Chondrocyte (in vitro differentiated cells): Measurements from ENCODE around the gene GSTA2. TPM values are rescaled to one million over a fixed set of nuclear protein-coding genes. Genes with fewer than 3 reads are reported as not detected.
"Not testable (repeated sequence)": the region's sequence is repeated elsewhere in the genome, so short reads cannot be mapped to it uniquely, and the experiment has no call there.

ENCODE experiments used
- DNase-seq: peaks from one replicate; pipeline ENCODE4 v3.0.0; 2021; ENCODE audit warnings: mixed read lengths, low spot score
- H3K27ac Mint-ChIP-seq: one replicate; pipeline ENCODE4 v1.8.0; 2021; ENCODE audit warnings: mild to moderate bottlenecking, moderate library complexity, mixed read lengths; ENCODE audit not compliant: unreplicated experiment
- H3K27me3 Mint-ChIP-seq: 2 replicates; pipeline ENCODE4 v1.8.0; 2021; ENCODE audit warnings: low read depth, mixed read lengths
- H3K36me3 Mint-ChIP-seq: 2 replicates; pipeline ENCODE4 v1.8.0; 2021; ENCODE audit warnings: low read depth, mixed read lengths
- H3K4me1 Mint-ChIP-seq: 2 replicates; pipeline ENCODE4 v1.8.0; 2021; ENCODE audit warnings: low read depth, mild to moderate bottlenecking, mixed read lengths
- H3K4me3 Mint-ChIP-seq: one replicate; pipeline ENCODE4 v1.8.0; 2021; ENCODE audit warnings: mild to moderate bottlenecking, moderate library complexity, mixed read lengths; ENCODE audit not compliant: unreplicated experiment
- H3K9me3 Mint-ChIP-seq: 2 replicates; pipeline ENCODE4 v1.8.0; 2021; ENCODE audit warnings: low read depth, mixed read lengths
- total RNA-seq: library from RNA; stranded (reverse); gene quantifications from 3 replicates; pipeline ENCODE4 v1.2.1, GENCODE V29; 2021
- TF ChIP-seq, protein P1 (sequence below): fragments of 200-600 bp; sonication (generic); IDR thresholded peaks from 2 replicates; pipeline ENCODE4 v1.5.0; 2021; ENCODE audit warnings: antibody characterized with exemption, mild to moderate bottlenecking, moderate library complexity

The GSTA2 gene
- total RNA-seq, 1 donor from 2014 or later = not detected

GRCh38 chr6:52712136-52712535, 51.1 kb downstream of the GSTA2 start:
- Mint-ChIP-seq H3K36me3 (no peaks in the 10 kb centered on the region), H3K27ac (no peak overlapping the region), H3K4me3 (no peak overlapping the region), H3K27me3 (no peaks in the 10 kb centered on the region), H3K4me1 (no peaks in the 10 kb centered on the region), H3K9me3 (no peaks in the 10 kb centered on the region)
- TF ChIP-seq, protein P1, sequence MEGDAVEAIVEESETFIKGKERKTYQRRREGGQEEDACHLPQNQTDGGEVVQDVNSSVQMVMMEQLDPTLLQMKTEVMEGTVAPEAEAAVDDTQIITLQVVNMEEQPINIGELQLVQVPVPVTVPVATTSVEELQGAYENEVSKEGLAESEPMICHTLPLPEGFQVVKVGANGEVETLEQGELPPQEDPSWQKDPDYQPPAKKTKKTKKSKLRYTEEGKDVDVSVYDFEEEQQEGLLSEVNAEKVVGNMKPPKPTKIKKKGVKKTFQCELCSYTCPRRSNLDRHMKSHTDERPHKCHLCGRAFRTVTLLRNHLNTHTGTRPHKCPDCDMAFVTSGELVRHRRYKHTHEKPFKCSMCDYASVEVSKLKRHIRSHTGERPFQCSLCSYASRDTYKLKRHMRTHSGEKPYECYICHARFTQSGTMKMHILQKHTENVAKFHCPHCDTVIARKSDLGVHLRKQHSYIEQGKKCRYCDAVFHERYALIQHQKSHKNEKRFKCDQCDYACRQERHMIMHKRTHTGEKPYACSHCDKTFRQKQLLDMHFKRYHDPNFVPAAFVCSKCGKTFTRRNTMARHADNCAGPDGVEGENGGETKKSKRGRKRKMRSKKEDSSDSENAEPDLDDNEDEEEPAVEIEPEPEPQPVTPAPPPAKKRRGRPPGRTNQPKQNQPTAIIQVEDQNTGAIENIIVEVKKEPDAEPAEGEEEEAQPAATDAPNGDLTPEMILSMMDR = no peak
- DNase-seq = no peak

DNA sequence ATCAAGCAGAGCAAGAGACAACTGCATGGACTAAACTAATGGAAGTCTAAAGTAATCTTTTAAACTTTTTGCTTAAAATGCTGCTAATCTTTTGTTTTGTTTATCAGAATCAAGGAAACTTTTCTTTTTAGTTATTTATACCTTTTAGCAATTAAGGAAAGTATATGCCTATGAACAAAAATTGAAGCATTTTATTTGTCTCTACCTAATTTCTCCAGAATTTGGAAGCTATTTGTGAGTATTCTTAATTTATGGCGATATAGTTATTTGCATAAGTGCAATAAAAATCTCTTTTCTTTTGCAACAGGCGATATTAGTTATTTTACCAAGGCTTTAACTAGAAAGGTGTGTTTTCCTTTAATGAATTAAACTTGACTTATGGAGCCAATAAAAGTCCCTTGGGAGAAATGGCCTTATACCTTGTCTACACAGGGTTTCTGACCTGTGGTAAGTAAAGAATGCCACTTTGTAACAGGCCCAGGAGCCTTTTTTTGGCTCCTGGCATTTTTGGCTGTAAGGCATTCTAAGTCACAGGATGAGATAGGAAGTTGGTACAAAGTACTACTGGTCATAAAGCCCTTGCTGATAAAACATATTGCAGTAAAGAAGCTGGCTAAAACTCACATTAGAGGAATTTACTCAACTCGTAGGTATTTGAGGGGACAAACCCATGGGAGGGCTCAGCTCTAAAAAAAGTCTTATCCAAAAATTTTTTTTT, 55.2 kb downstream of the GSTA2 start:
- no peaks in the 10 kb centered on the region for H3K4me1 Mint-ChIP-seq
- no peaks in the 10 kb centered on the region for H3K36me3 Mint-ChIP-seq
- H3K9me3 Mint-ChIP-seq = peaks cover 2% of the 10 kb centered on the region
- no peak overlapping the region for H3K4me3 Mint-ChIP-seq
- H3K27ac Mint-ChIP-seq = no peak overlapping the region
- H3K27me3 Mint-ChIP-seq = peaks cover 4% of the 10 kb centered on the region
- no peak for DNase-seq
- TF ChIP-seq, protein P1 = no peak

GRCh38 chr6:52706001-52706400, 57.3 kb downstream of the GSTA2 start:
- H3K36me3 Mint-ChIP-seq = no peaks in the 10 kb centered on the region
- H3K4me1 Mint-ChIP-seq = no peaks in the 10 kb centered on the region
- TF ChIP-seq, protein P1 = no peak
- DNase-seq = no peak
- no peak overlapping the region for H3K27ac Mint-ChIP-seq
- peaks cover 4% of the 10 kb centered on the region for H3K27me3 Mint-ChIP-seq
- H3K9me3 Mint-ChIP-seq = peaks cover 2% of the 10 kb centered on the region
- no peak overlapping the region for H3K4me3 Mint-ChIP-seq

- H3K4me3 Mint-ChIP-seq = not testable (repeated sequence)
These were observed 58.3 kb downstream of the GSTA2 start for GRCh38 chr6:52704781-52705502.

GRCh38 chr6:52704060-52704459, 59.2 kb downstream of the GSTA2 start:
- H3K4me3 Mint-ChIP-seq = no peak overlapping the region
- no peaks in the 10 kb centered on the region for H3K4me1 Mint-ChIP-seq
- no peak for DNase-seq
- peaks cover 4% of the 10 kb centered on the region for H3K27me3 Mint-ChIP-seq
- TF ChIP-seq, protein P1 = no peak
- peaks cover 2% of the 10 kb centered on the region for H3K9me3 Mint-ChIP-seq
- H3K27ac Mint-ChIP-seq = no peak overlapping the region
- H3K36me3 Mint-ChIP-seq = no peaks in the 10 kb centered on the region

More at GRCh38 chr6:52704781-52705502, 58.3 kb downstream of the GSTA2 start:
- not testable (repeated sequence) for H3K27me3 Mint-ChIP-seq, DNase-seq, H3K4me1 Mint-ChIP-seq, H3K9me3 Mint-ChIP-seq, H3K36me3 Mint-ChIP-seq, H3K27ac Mint-ChIP-seq

Other genes starting within 250 kb of the GSTA2 start
- 159 to 178 TPM (median 159 TPM) in 3 replicates for gene TRAM2, start 186.4 kb downstream of the GSTA2 start, total RNA-seq
- 21.1 to 34.4 TPM (median 25.7 TPM) in 3 replicates for gene TMEM14A, start 92.4 kb downstream of the GSTA2 start, total RNA-seq
- gene GSTA1, start 40.3 kb upstream of the GSTA2 start, total RNA-seq = not detected in 3 replicates
- not detected in 3 replicates for gene GSTA5, start 77.3 kb upstream of the GSTA2 start, total RNA-seq
- not detected in 3 replicates for gene GSTA3, start 146.2 kb upstream of the GSTA2 start, total RNA-seq
- 30.9 to 43.4 TPM (median 31.4 TPM) in 3 replicates for gene GSTA4, start 231.8 kb upstream of the GSTA2 start, total RNA-seq